ENCODE measurements around the gene ZSCAN5B.
"Not testable (repeated sequence)": the region's sequence is repeated elsewhere in the genome, so short reads cannot be mapped to it uniquely, and the experiment has no call there.

Gene ZSCAN5B

GRCh38 chr19:56210036-56210435 is 12.5 kb upstream of the ZSCAN5B start:
- not testable (repeated sequence) for H3K79me2 ChIP-seq (ENCODE audit: control insufficient read depth, insufficient read depth, low read length, unreplicated experiment); H3K27me3 ChIP-seq (ENCODE audit: insufficient read depth, low read length); H3K27ac ChIP-seq (ENCODE audit: low read depth, low read length); H3K4me3 ChIP-seq (ENCODE audit: low read depth, low read length); H2AFZ ChIP-seq (ENCODE audit: low read length, unreplicated experiment); H3K36me3 ChIP-seq (ENCODE audit: insufficient read depth, low read length); H3K4me1 ChIP-seq (ENCODE audit: control insufficient read depth, insufficient read depth, low read length, unreplicated experiment)

DNA sequence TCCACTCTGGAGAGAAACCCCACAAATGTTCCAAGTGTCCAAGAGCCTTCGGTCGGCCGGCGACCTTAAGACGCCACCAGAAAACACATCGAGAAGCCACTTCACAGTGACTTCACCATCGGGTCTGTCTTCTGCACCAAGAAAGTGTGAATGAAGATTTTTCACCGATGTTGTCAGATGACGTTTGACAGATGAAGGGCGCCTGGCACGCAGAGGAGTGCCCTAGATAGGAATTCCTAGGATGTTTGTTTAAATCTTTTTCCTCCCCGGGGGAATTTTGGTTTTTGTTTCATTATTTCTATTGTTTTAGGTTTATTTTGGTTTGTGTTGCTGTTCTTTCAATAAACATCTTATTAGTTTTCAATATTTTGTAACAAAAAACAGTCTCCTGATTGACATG is 11.5 kb upstream of the ZSCAN5B start:
- Histone ChIP-seq H3K4me1 (ENCODE audit: control insufficient read depth, insufficient read depth, low read length, unreplicated experiment) (no peaks in the 10 kb centered on the region), H3K36me3 (ENCODE audit: insufficient read depth, low read length) (no peaks in the 10 kb centered on the region), H3K27me3 (ENCODE audit: insufficient read depth, low read length) (peaks cover 10% of the 10 kb centered on the region; the same call in 1 of the 2 replicates), H3K27ac (ENCODE audit: low read depth, low read length) (no peak overlapping the region), H3K79me2 (ENCODE audit: control insufficient read depth, insufficient read depth, low read length, unreplicated experiment) (no peaks in the 10 kb centered on the region), H2AFZ (ENCODE audit: low read length, unreplicated experiment) (no peak overlapping the region), H3K4me3 (ENCODE audit: low read depth, low read length) (no peak overlapping the region)

DNA sequence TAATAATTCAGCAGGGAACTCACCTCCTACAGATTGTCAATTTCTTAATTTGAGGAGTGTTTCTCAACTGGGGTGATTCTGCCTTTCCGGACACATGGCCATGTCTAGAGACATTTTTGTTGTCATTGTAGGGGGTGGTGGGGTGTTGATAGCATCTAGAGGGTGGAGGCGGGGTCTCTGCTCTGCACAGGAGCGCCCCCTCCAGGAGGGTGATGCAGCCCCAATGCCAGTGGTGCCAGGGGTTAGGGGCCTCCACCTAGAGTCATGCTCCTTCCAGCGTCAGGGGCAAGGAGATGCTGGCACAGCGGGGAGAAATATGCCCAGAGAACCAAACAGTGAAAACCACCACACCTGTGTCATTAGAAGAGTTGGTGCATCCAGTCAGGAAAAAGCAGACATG is 10.0 kb upstream of the ZSCAN5B start:
- not testable (repeated sequence) for H3K4me3 ChIP-seq (ENCODE audit: low read depth, low read length); H3K36me3 ChIP-seq (ENCODE audit: insufficient read depth, low read length); H3K27ac ChIP-seq (ENCODE audit: low read depth, low read length); H3K4me1 ChIP-seq (ENCODE audit: control insufficient read depth, insufficient read depth, low read length, unreplicated experiment); H2AFZ ChIP-seq (ENCODE audit: low read length, unreplicated experiment); H3K79me2 ChIP-seq (ENCODE audit: control insufficient read depth, insufficient read depth, low read length, unreplicated experiment)
- H3K27me3 ChIP-seq (ENCODE audit: insufficient read depth, low read length): peaks cover 16% of the 10 kb centered on the region; the same call in 1 of the 2 replicates

DNA sequence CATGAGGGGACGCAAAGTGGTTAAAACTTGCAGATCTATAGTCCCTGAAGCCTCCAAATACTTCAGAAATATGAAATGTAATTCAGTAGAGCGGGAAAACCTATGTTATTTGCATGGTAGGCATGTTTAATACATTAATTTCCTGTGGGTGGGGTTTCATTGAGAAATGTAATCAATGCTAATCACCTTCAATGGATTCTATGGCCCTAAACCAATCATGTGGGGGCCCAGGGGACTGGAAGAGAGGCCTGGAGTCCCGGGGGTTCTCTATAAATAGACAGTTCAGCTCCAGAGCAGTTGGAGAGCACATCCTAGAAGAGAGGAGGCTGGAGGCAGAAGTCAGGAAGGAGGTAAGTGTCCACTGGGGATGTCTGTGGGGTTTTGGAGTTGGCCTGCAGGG is 4.4 kb upstream of the ZSCAN5B start, which contains the start of gene ZSCAN5C:
ZSCAN5C (plus strand) TSS at position 301 of the 400 bp plus-strand sequence. CDS start 3,641 bp downstream, outside the sequence.
- no peak within 1 kb of the TSS for H3K27ac ChIP-seq (ENCODE audit: low read depth, low read length)
- no peaks in the 10 kb centered on the region for H3K79me2 ChIP-seq (ENCODE audit: control insufficient read depth, insufficient read depth, low read length, unreplicated experiment)
- no peak within 1 kb of the TSS for H3K4me3 ChIP-seq (ENCODE audit: low read depth, low read length)
- no peaks in the 10 kb centered on the region for H3K4me1 ChIP-seq (ENCODE audit: control insufficient read depth, insufficient read depth, low read length, unreplicated experiment)
- H3K36me3 ChIP-seq (ENCODE audit: insufficient read depth, low read length): no peaks in the 10 kb centered on the region
- peaks cover 22% of the 10 kb centered on the region for H3K27me3 ChIP-seq (ENCODE audit: insufficient read depth, low read length)
- no peak within 1 kb of the TSS for H2AFZ ChIP-seq (ENCODE audit: low read length, unreplicated experiment)

- H3K4me3 ChIP-seq (ENCODE audit: low read depth, low read length): no peak overlapping the region
- H3K4me1 ChIP-seq (ENCODE audit: control insufficient read depth, insufficient read depth, low read length, unreplicated experiment): no peaks in the 10 kb centered on the region
- peaks cover 16% of the 10 kb centered on the region for H3K27me3 ChIP-seq (ENCODE audit: insufficient read depth, low read length)
- H3K27ac ChIP-seq (ENCODE audit: low read depth, low read length): no peak overlapping the region
- H2AFZ ChIP-seq (ENCODE audit: low read length, unreplicated experiment): no peak overlapping the region
- H3K79me2 ChIP-seq (ENCODE audit: control insufficient read depth, insufficient read depth, low read length, unreplicated experiment): no peaks in the 10 kb centered on the region
- no peaks in the 10 kb centered on the region for H3K36me3 ChIP-seq (ENCODE audit: insufficient read depth, low read length)
Measured at GRCh38 chr19:56199687-56200086, 2.1 kb upstream of the ZSCAN5B start.

DNA sequence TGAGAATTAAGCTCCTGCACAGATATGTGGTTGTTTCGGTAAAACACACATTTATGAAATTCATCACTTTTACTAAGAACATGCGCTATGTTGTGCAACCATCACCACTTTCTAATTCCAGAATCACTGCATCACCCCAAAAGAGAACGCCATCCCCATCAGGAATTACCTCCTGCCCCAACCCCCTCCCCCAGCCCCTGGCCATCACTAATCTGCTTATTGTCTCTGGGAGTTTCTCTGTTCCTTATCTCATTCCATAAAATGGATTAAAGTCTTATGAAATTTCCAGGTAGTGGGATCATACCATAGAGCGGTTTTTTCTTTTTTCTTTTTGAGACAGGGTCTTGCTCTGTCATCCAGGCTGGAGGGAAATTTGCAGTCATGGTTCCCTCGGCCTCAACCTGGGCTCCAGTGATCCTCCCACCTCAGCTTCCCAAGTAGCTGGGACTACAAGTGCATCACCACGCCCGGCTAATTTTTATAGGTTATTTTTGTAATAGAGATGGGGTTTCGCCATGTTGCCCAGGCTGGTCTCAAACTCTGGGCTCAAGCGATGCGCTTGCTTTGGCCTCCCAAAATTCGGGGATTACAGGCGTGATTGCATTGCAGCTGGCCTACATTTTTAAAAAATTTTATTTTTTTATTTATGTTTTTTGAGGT is 3.5 kb downstream of the ZSCAN5B start:
- peaks cover 6% of the 10 kb centered on the region; the same call in 1 of the 2 replicates for H3K27me3 ChIP-seq (ENCODE audit: insufficient read depth, low read length)
- no peaks in the 10 kb centered on the region for H3K36me3 ChIP-seq (ENCODE audit: insufficient read depth, low read length)
- no peak overlapping the region for H3K4me3 ChIP-seq (ENCODE audit: low read depth, low read length)
- H3K4me1 ChIP-seq (ENCODE audit: control insufficient read depth, insufficient read depth, low read length, unreplicated experiment): no peaks in the 10 kb centered on the region
- no peaks in the 10 kb centered on the region for H3K79me2 ChIP-seq (ENCODE audit: control insufficient read depth, insufficient read depth, low read length, unreplicated experiment)
- no peak overlapping the region for H2AFZ ChIP-seq (ENCODE audit: low read length, unreplicated experiment)
- H3K27ac ChIP-seq (ENCODE audit: low read depth, low read length): no peak overlapping the region

DNA sequence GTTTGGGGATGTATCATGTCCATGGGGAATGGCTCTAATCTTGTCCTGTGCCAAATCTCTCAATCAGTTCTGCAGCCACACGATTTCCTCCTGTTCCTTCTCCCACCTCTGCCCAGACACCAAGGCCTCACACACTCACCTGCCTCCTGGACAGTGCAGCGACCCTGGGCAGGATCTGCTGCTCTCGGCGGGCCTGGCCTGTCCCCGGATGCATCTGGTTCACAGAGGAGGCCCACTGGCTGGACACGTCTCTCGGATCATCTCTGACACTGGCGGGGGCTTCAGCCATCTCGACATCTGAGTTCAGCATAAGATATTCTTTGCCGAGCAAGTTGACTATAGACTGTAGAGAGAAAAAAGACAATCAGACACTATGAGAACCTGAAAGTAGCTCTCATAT is 5.9 kb downstream of the ZSCAN5B start:
- Histone ChIP-seq H3K79me2 (ENCODE audit: control insufficient read depth, insufficient read depth, low read length, unreplicated experiment) (no peaks in the 10 kb centered on the region), H3K27me3 (ENCODE audit: insufficient read depth, low read length) (peaks cover 6% of the 10 kb centered on the region; the same call in 1 of the 2 replicates), H3K4me3 (ENCODE audit: low read depth, low read length) (no peak overlapping the region), H3K27ac (ENCODE audit: low read depth, low read length) (no peak overlapping the region), H2AFZ (ENCODE audit: low read length, unreplicated experiment) (no peak overlapping the region), H3K36me3 (ENCODE audit: insufficient read depth, low read length) (no peaks in the 10 kb centered on the region), H3K4me1 (ENCODE audit: control insufficient read depth, insufficient read depth, low read length, unreplicated experiment) (no peaks in the 10 kb centered on the region)

DNA sequence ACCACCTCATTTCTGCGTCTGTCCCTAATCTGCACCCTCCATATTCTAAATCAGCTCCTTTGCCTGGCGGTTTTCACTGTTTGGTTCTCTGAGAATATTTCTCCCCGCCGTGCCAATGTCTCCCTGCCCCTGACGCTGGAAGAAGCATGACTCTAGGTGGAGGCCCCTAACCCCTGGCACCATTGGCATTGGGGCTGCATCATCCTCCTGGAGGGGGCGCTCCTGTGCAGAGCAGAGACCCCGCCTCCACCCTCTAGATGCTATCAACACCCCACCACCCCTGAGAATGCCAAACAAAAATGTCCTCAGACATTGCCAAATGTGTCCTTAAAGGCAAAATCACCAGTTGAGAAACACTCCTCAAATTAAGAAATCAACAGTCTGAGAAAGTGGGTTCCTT is 6.5 kb downstream of the ZSCAN5B start:
- Histone ChIP-seq H2AFZ (ENCODE audit: low read length, unreplicated experiment) (no peak overlapping the region), H3K27me3 (ENCODE audit: insufficient read depth, low read length) (peaks cover 6% of the 10 kb centered on the region; the same call in 1 of the 2 replicates), H3K4me1 (ENCODE audit: control insufficient read depth, insufficient read depth, low read length, unreplicated experiment) (no peaks in the 10 kb centered on the region), H3K79me2 (ENCODE audit: control insufficient read depth, insufficient read depth, low read length, unreplicated experiment) (no peaks in the 10 kb centered on the region), H3K4me3 (ENCODE audit: low read depth, low read length) (no peak overlapping the region), H3K27ac (ENCODE audit: low read depth, low read length) (no peak overlapping the region), H3K36me3 (ENCODE audit: insufficient read depth, low read length) (no peaks in the 10 kb centered on the region)

- no peaks in the 10 kb centered on the region for H3K79me2 ChIP-seq (ENCODE audit: control insufficient read depth, insufficient read depth, low read length, unreplicated experiment)
- no peak overlapping the region for H3K4me3 ChIP-seq (ENCODE audit: low read depth, low read length)
- no peaks in the 10 kb centered on the region for H3K36me3 ChIP-seq (ENCODE audit: insufficient read depth, low read length)
- H3K27me3 ChIP-seq (ENCODE audit: insufficient read depth, low read length): peaks cover 6% of the 10 kb centered on the region; the same call in 1 of the 2 replicates
- no peak overlapping the region for H3K27ac ChIP-seq (ENCODE audit: low read depth, low read length)
- H3K4me1 ChIP-seq (ENCODE audit: control insufficient read depth, insufficient read depth, low read length, unreplicated experiment): no peaks in the 10 kb centered on the region
- H2AFZ ChIP-seq (ENCODE audit: low read length, unreplicated experiment): no peak overlapping the region
Measured at GRCh38 chr19:56189785-56190184, 7.8 kb downstream of the ZSCAN5B start.

- Histone ChIP-seq H3K79me2 (ENCODE audit: control insufficient read depth, insufficient read depth, low read length, unreplicated experiment) (no peaks in the 10 kb centered on the region), H3K27me3 (ENCODE audit: insufficient read depth, low read length) (peaks cover 10% of the 10 kb centered on the region), H2AFZ (ENCODE audit: low read length, unreplicated experiment) (no peak overlapping the region), H3K27ac (ENCODE audit: low read depth, low read length) (no peak overlapping the region), H3K36me3 (ENCODE audit: insufficient read depth, low read length) (no peaks in the 10 kb centered on the region), H3K4me1 (ENCODE audit: control insufficient read depth, insufficient read depth, low read length, unreplicated experiment) (no peaks in the 10 kb centered on the region), H3K4me3 (ENCODE audit: low read depth, low read length) (no peak overlapping the region)
Measured at GRCh38 chr19:56177564-56178243, 19.9 kb downstream of the ZSCAN5B start.

DNA sequence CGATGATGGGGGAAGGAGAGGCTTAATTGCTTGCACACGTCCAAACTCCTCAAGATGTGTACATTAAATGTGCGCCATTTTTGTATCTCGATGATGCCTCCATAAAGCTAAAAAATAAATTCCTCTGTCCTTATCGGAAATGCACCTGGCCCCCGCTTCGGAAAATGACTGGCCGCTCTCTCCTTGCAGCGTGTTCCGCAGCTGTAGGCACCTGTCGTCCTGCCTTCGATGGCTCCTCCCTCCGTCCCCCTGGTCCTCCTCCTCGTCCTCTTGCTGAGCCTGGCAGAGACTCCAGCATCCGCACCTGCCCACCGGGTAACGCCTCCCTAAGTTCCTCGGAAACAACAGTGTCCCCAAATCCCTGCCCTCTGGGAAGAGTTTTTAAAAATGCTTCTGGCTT is 20.7 kb downstream of the ZSCAN5B start:
- Histone ChIP-seq H3K27ac (ENCODE audit: low read depth, low read length) (no peak overlapping the region), H3K4me1 (ENCODE audit: control insufficient read depth, insufficient read depth, low read length, unreplicated experiment) (no peaks in the 10 kb centered on the region), H3K79me2 (ENCODE audit: control insufficient read depth, insufficient read depth, low read length, unreplicated experiment) (no peaks in the 10 kb centered on the region), H3K36me3 (ENCODE audit: insufficient read depth, low read length) (no peaks in the 10 kb centered on the region), H3K4me3 (ENCODE audit: low read depth, low read length) (no peak overlapping the region), H3K27me3 (ENCODE audit: insufficient read depth, low read length) (peaks cover 10% of the 10 kb centered on the region), H2AFZ (ENCODE audit: low read length, unreplicated experiment) (no peak overlapping the region)

All from ACC112 (cell line).